Endodermal cell (in vitro differentiated cells): ENCODE measurements around the gene ADCY2. TPM values are rescaled to one million over a fixed set of nuclear protein-coding genes. Genes with fewer than 3 reads are reported as not detected.

Experiments
- DNase-seq: peaks from one replicate; pipeline ENCODE4 v3.0.0-alpha.2; 2017
- H3K27ac ChIP-seq: 2 replicates; pipeline ENCODE4 v1.5.1; 2013; ENCODE audit warnings: mild to moderate bottlenecking, low read depth, low read length, moderate library complexity
- H3K27me3 ChIP-seq: 2 replicates; pipeline ENCODE4 v1.6.1; 2013; ENCODE audit warnings: mild to moderate bottlenecking, low read length, moderate library complexity; ENCODE audit not compliant: insufficient read depth, control insufficient read depth, poor library complexity, severe bottlenecking
- H3K36me3 ChIP-seq: 2 replicates; pipeline ENCODE4 v1.7.0; 2013; ENCODE audit warnings: mild to moderate bottlenecking, low read length, moderate library complexity; ENCODE audit not compliant: control insufficient read depth, insufficient read depth
- H3K4me1 ChIP-seq: one replicate; pipeline ENCODE4 v1.7.0; 2013; ENCODE audit warnings: low read length; ENCODE audit not compliant: control insufficient read depth, insufficient read depth
- H3K4me3 ChIP-seq: 2 replicates; pipeline ENCODE4 v1.5.1; 2013; ENCODE audit warnings: mild to moderate bottlenecking, low read length, moderate library complexity
- H3K9ac ChIP-seq: 2 replicates; pipeline ENCODE4 v1.6.1; 2013; ENCODE audit warnings: mild to moderate bottlenecking, low read length, moderate library complexity; ENCODE audit not compliant: poor library complexity, severe bottlenecking; ENCODE audit errors: extremely low read depth
- H3K9me3 ChIP-seq: 2 replicates; pipeline ENCODE4 v1.6.1; 2013; ENCODE audit warnings: mild to moderate bottlenecking, low read length, moderate library complexity; ENCODE audit not compliant: control insufficient read depth
- H3K27ac Mint-ChIP-seq: 2 replicates; pipeline ENCODE4 v1.8.0; 2020; ENCODE audit warnings: mixed read lengths
- H3K27me3 Mint-ChIP-seq: 2 replicates; pipeline ENCODE4 v1.8.0; 2021; ENCODE audit warnings: mild to moderate bottlenecking, mixed read lengths; ENCODE audit not compliant: insufficient read depth
- H3K36me3 Mint-ChIP-seq: 2 replicates; pipeline ENCODE4 v1.8.0; 2020; ENCODE audit warnings: low read depth, mixed read lengths
- H3K4me1 Mint-ChIP-seq: 2 replicates; pipeline ENCODE4 v1.8.0; 2020; ENCODE audit warnings: mixed read lengths
- H3K4me3 Mint-ChIP-seq: 2 replicates; pipeline ENCODE4 v1.8.0; 2020; ENCODE audit warnings: mild to moderate bottlenecking, moderate library complexity, mixed read lengths
- H3K9me3 Mint-ChIP-seq: 2 replicates; pipeline ENCODE4 v1.8.0; 2020; ENCODE audit warnings: mild to moderate bottlenecking, mixed read lengths
- CTCF ChIP-seq: fragments of 200-600 bp; sonication (generic); conservative IDR thresholded peaks from 2 replicates; pipeline ENCODE4 v1.5.0; 2021; ENCODE audit warnings: antibody characterized with exemption, mild to moderate bottlenecking
- WGBS, 2 experiments: methylation state at CpG; one replicate each; pipeline versions ENCODE4 v1.1.5 to v1.1.7; 2013; ENCODE audit warnings: missing lambda C conversion rate in 2 of 2, mixed read lengths in 1 of 2; ENCODE audit not compliant: insufficient coverage in 1 of 2, insufficient read length in 1 of 2; 5-methylcytosine and 5-hydroxymethylcytosine counted together
- total RNA-seq, 2 donors: library from RNA; stranded (reverse); fragmentation: NEBNext Ultra II Directional in 1 of 2; extraction: Animal tissue kit (Norgen Biotek cat#: 25700) in 1 of 2; gene quantifications; 2 replicates in 1 of 2; 3 replicates in 1 of 2; pipeline ENCODE4 v1.2.1, GENCODE V29; 2021

ADCY2 gene
- total RNA-seq, 2 donors from 2014 or later, result 61.5 to 63.2 TPM

- WGBS, 2 experiments, result 93 to 95% methylated on average over 3 to 4 of the region's 4 CpGs
- no peak overlapping the region for H3K27ac ChIP-seq
- H3K27me3 ChIP-seq, result no peaks in the 10 kb centered on the region
- no peak for TF ChIP-seq CTCF
- Mint-ChIP-seq H3K9me3 (no peaks in the 10 kb centered on the region), H3K36me3 (peaks cover 15% of the 10 kb centered on the region), H3K4me3 (no peak overlapping the region), H3K27ac (no peak overlapping the region), H3K4me1 (peaks cover 24% of the 10 kb centered on the region), H3K27me3 (no peaks in the 10 kb centered on the region)
- no peak overlapping the region for H3K4me3 ChIP-seq
- no peaks in the 10 kb centered on the region for H3K9me3 ChIP-seq
- no peak overlapping the region for H3K9ac ChIP-seq
- H3K36me3 ChIP-seq, result no peaks in the 10 kb centered on the region
- H3K4me1 ChIP-seq, result peaks cover 6% of the 10 kb centered on the region
- no peak for DNase-seq
Measured at GRCh38 chr5:7784683-7785380, 388.9 kb downstream of the ADCY2 start.

- no peaks in the 10 kb centered on the region for H3K27me3 Mint-ChIP-seq
- H3K4me1 Mint-ChIP-seq, result peaks cover 17% of the 10 kb centered on the region
- peaks cover 23% of the 10 kb centered on the region for H3K36me3 Mint-ChIP-seq
- Histone ChIP-seq H3K4me3 (no peak overlapping the region), H3K9me3 (no peaks in the 10 kb centered on the region), H3K4me1 (peaks cover 1% of the 10 kb centered on the region), H3K9ac (no peak overlapping the region), H3K36me3 (no peaks in the 10 kb centered on the region), H3K27me3 (no peaks in the 10 kb centered on the region), H3K27ac (no peak overlapping the region)
- H3K4me3 Mint-ChIP-seq, result no peak overlapping the region
- WGBS, 2 experiments, result 90 to 100% methylated on average over 1 to 2 of the region's 3 CpGs
- H3K9me3 Mint-ChIP-seq, result no peaks in the 10 kb centered on the region
- no peak for TF ChIP-seq CTCF
- H3K27ac Mint-ChIP-seq, result no peak overlapping the region
- DNase-seq, result no peak
Measured at GRCh38 chr5:7787770-7788169, 391.8 kb downstream of the ADCY2 start.

- WGBS, 2 experiments, result 94% methylated on average over 7 of the region's 7 CpGs; no CpG with 5 or more reads in 1 of the 2 experiments
- H3K9me3 Mint-ChIP-seq, result no peaks in the 10 kb centered on the region
- peaks cover 5% of the 10 kb centered on the region for H3K4me1 Mint-ChIP-seq
- H3K4me3 ChIP-seq, result no peak overlapping the region
- no peak overlapping the region for H3K27ac ChIP-seq
- H3K9ac ChIP-seq, result no peak overlapping the region
- no peak overlapping the region for H3K4me3 Mint-ChIP-seq
- H3K27ac Mint-ChIP-seq, result no peak overlapping the region
- H3K27me3 ChIP-seq, result no peaks in the 10 kb centered on the region
- H3K27me3 Mint-ChIP-seq, result no peaks in the 10 kb centered on the region
- H3K36me3 Mint-ChIP-seq, result peaks cover 26% of the 10 kb centered on the region
- no peaks in the 10 kb centered on the region for H3K4me1 ChIP-seq
- no peak for TF ChIP-seq CTCF
- no peaks in the 10 kb centered on the region for H3K9me3 ChIP-seq
- H3K36me3 ChIP-seq, result no peaks in the 10 kb centered on the region
- DNase-seq, result no peak
Measured at GRCh38 chr5:7789567-7789966, 393.6 kb downstream of the ADCY2 start.
